ENCODE measurements around the gene CAMK1G. TPM values are rescaled to one million over a fixed set of nuclear protein-coding genes. Genes with fewer than 3 reads are reported as not detected.

CAMK1G gene
- total RNA-seq, 2 donors from 2014 or later: 0.17 TPM; not detected in 1

- DNase-seq (no peak), ATAC-seq (no peak)
- intact Hi-C loops (cut with DNase I, micrococcal nuclease): no loop called here
Observed at GRCh38 chr1:209648346-209648745, 64.8 kb downstream of the CAMK1G start.

DNA sequence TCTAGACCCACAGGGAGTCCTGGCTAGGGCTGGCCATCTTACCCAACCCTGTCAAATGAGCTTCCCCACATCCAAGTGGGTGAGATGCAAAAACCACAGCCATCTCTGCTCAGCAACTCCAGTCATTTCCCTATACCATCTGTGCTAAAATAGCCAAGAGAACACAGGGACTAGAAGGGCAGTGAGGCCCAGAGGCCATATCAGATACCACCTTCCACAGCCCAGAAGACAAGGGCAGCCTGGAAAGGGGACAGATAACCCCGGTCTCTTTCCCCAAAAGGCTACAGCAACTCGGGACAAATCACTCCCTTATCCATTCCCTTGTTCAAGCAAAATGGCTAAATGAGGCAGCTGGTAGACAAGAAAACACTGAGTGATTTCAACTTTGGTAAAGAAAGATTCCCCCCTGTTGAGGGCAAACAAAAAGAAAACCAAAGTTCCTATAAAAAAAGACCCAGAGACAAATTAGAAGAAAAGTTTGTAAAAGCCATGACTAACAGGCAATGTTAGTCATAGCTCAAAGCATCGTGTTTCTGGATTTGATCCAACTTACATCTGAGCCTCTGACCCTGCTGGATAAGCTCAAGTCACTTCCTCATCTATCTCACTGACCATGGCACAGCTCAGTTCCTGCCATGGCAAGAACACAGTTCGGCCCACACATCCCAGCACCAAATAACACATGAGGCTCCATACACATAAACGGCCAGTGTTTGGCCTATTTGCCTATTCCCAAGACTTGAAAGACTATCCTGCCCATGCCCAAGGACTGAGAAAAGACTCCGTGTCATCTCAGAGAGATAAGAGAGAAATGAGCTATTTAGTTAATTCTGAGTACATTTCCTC, 65.6 kb downstream of the CAMK1G start:
- intact Hi-C loops (cut with DNase I, micrococcal nuclease): no loop called here
- peak; percentile 17 for ATAC-seq
- no peak for DNase-seq

- DNase-seq (no peak), ATAC-seq (no peak)
- intact Hi-C loops (cut with DNase I, micrococcal nuclease): no loop called here
Observed at GRCh38 chr1:209650454-209650853, 66.9 kb downstream of the CAMK1G start.

GRCh38 chr1:209651138-209651587, 67.6 kb downstream of the CAMK1G start:
- ATAC-seq (peak; percentile 61), DNase-seq (peak; percentile 75 to 88)
- intact Hi-C loops (cut with DNase I, micrococcal nuclease): no loop called here

DNA sequence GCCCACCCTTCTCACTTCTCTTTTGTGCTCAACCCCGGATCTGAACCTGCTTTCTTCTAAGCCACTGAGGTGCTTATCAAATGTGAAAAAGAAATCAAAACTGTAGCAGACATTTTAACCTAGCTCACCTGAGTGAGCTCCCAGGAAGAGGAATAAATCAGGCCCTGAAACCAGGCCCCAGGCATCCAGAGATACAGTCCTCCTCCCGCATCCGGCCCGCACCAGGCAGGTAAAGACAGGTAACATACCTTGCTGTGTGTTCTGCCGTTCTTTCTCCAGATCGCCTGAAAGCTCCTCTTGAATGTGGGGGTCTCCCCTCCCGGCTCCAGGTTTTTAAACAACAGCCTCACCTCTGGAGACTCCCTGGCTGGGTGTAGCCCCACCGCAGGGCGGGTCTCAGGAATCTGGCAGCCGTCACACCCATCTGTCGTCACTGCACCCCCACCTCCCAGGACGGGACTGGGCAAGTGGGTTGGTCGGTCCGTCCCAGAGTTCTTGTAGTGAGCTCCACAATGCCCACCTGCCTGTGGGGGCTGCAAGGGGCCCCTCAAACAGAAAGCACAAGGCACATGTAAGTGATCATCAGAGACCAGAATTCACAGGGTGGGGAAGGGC, 68.7 kb downstream of the CAMK1G start, which contains the start of gene LAMB3:
LAMB3 (minus strand) TSS at position 305 of the 615 bp plus-strand sequence. CDS start 1,481 bp downstream, outside the sequence.
- ATAC-seq (peak; percentile 74), DNase-seq (peak; percentile 91 to 92)
- intact Hi-C loops (cut with DNase I, micrococcal nuclease): no loop called here

GRCh38 chr1:209652873-209653401, 69.4 kb downstream of the CAMK1G start:
- intact Hi-C loops (cut with DNase I, micrococcal nuclease): no loop called here
- ATAC-seq (peak; percentile 82), DNase-seq (peak; percentile 89 to 95)

DNA sequence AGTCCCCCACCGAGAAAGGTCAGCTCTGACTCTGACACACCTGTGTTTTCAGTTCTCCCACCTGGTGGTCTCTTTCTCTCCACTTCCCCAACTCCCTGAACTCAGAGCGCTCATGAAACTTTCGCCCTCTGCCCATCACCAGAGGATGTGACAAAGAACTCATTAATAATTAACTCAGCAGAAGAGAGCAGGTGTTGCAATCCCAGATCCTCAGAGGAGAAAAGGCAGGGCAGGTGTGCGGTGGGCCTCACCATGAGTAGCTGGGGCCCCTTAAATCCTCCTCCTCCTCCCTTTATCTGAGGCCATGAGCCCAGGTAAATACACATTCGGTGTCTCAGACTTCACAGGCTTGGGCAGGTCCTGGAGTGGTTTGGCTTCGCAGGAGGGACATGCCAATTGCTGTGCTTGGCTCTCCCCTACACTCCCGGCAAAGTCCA, 70.4 kb downstream of the CAMK1G start:
- DNase-seq: peak; percentile 47 to 50
- ATAC-seq: peak; percentile 56

DNA sequence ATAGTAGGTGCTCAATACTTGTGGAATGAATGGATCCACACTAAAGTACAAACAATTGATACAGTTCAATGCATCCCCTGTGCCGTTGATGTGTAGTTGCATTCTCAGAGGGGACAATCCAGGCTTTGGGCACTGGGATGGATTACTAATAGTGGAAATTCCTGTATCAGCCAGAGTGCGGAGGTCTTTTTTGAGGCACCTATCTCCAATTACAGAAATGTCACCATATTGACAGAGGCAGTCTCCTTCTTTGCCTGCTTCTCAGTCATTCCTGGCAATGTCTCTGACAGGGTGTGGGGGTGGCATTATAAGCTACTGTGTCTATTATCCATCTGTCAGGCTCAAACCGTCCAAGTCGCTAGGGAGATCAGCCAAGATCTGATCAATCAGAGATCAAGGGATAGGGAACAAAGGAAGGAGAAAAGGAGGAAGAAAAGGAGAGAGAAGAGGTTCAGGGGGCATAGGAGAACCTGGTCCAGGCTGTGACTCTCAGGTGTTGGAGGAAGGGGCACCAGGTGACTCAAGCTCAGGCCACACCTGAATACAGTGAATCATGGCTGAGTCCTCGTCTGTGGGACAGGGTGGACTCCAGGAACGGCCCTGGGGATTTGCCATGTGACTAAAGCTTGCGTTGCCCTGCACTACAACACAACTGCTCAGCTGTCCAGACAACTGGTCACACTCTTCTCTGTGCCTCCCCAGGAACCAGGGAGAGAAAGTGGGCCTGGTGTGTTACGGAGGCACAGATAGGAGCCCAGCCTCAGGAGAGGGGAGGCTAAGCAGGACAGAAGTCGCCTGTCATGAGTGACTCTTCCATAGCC, 72.1 kb downstream of the CAMK1G start:
- peak; percentile 7 for ATAC-seq
- no peak for DNase-seq

More for the DNA sequence above, 70.4 kb downstream of the CAMK1G start:
- intact Hi-C loops (cut with DNase I, micrococcal nuclease): no loop called here

GRCh38 chr1:209657140-209657879, 73.8 kb downstream of the CAMK1G start:
- intact Hi-C loops (cut with DNase I, micrococcal nuclease): no loop called here

More for the DNA sequence above, 72.1 kb downstream of the CAMK1G start:
- intact Hi-C loops (cut with DNase I, micrococcal nuclease): no loop called here

DNA sequence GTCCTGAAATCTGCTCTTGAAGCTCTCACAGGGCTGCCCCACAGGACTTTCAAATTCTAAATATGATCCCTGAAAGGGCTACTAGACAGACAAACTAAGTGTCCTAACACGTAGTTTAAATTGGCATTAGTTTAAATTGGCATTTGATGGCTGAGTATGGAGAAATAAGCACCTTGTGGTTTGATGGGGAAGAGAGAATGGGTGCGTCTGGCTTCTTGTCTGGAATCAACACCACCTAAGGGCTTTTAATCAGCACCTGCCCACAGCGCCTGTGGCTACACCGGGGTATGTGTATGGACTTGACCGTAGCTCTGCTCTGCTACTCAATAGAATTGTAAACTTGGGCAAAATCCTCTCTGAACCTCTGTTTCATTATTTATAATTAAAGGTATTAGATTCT, 74.4 kb downstream of the CAMK1G start:
- no peak for DNase-seq
- ATAC-seq: no peak
- intact Hi-C loops (cut with DNase I, micrococcal nuclease): no loop called here

More at GRCh38 chr1:209657140-209657879, 73.8 kb downstream of the CAMK1G start:
- ATAC-seq (no peak), DNase-seq (no peak)

DNA sequence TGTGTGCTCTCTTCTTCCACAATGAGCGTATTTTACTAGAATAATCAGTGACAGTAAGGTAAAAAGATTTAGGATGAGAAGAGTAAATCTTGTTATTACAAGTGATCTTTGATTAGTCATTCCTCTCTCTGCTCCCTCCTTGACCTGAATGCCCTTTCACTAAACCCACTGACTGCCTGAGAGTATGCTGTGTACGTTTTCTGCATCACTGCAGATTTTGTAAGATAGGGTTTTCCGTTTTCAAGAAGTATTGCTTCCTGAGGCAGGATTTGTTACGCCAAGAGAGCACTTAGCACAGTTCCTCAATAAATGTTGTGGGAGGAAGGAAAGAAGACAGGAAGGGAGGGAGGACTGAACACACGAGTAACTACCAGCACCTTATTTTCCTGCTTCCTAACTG, 76.4 kb downstream of the CAMK1G start:
- intact Hi-C loops (cut with DNase I, micrococcal nuclease): no loop called here
- DNase-seq (no peak), ATAC-seq (no peak)

DNA sequence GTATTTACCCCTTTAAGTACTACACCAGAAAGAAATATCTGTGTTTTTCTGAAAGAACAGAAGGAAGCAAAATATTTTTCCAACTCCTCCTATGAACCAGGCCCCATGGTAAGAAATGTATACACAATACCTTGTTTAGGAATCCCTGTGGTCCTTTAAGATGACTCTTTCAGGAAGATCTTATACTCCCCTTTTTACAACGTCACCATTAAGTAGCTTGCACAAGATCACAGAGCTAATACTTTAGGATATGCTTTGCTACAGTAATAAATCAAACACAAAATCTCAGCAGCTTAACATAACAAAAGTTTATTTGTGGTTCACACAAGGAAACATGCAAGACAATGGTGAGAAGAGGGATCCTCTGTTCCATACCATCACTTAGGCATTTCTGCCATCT, 77.6 kb downstream of the CAMK1G start:
- ATAC-seq: no peak
- DNase-seq: no peak
- intact Hi-C loops (cut with DNase I, micrococcal nuclease): no loop called here

DNA sequence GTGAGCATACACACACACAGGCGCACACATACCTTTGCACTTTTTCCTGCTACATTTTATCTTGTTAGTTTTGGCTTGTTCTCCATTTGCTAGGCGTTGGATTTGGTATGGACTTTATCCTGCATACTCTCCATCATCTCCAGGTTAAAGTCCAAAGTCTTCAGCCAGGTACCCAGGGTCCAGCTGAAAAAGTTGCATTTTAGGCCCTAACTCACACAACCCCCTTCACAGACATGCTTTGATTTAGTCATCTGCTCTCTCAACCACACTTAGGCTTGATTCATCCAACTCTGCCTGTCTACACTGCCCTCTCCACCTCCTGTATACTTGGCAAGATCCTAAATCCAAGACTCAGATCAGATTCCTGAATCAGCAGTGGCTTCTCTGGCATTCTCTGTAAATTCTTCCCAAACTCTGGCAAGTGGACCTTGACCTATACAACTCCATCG, 79.4 kb downstream of the CAMK1G start:
- ATAC-seq: peak; percentile 78

More for the DNA sequence above, 79.4 kb downstream of the CAMK1G start:
- DNase-seq: no peak
- intact Hi-C loops (cut with DNase I, micrococcal nuclease): no loop called here

Small RNAs within 50 kb of the gene (microRNA-seq; reads per million reads assigned to microRNA genes)
- 0 to 1.4 reads per million in 2 donors for gene MIR4260

Other genes starting within 250 kb of the CAMK1G start
- 100 to 1,000 TPM in 1 of 2 donors, 10 to 100 TPM in 1; 85.2 to 136 TPM for gene LAMB3, start 68.7 kb downstream of the CAMK1G start, total RNA-seq
- gene G0S2, start 91.7 kb downstream of the CAMK1G start, total RNA-seq: 1 to 10 TPM; 4.4 to 5.9 TPM
- under 1 TPM; 0.61 to 0.87 TPM for gene HSD11B1, start 121.1 kb downstream of the CAMK1G start, total RNA-seq
- gene TRAF3IP3, start 172.3 kb downstream of the CAMK1G start, total RNA-seq: 1 to 10 TPM; 2.3 to 4.4 TPM
- 1 to 10 TPM; 2.0 to 4.5 TPM for gene C1orf74, start 200.8 kb downstream of the CAMK1G start, total RNA-seq
- 100 to 1,000 TPM in 1 of 2 donors, 10 to 100 TPM in 1; 92.8 to 132 TPM for gene IRF6, start 222.4 kb downstream of the CAMK1G start, total RNA-seq
- 1 to 10 TPM; 4.8 to 6.2 TPM for gene UTP25, start 244.3 kb downstream of the CAMK1G start, total RNA-seq

Data from left colon (tissue), 2 donors.